Smooth muscle cell (in vitro differentiated cells): ENCODE data around the gene ZFAND2B. TPM values are rescaled to one million over a fixed set of nuclear protein-coding genes. Genes with fewer than 3 reads are reported as not detected.

ENCODE experiments used
- DNase-seq: peaks from one replicate; lab custom pipeline; 2025; ENCODE audit not compliant: unreplicated experiment; lab: John Stamatoyannopoulos, UW
- H2AFZ ChIP-seq: fragments of 200-600 bp; sonication (generic); 2 replicates; pipeline ENCODE4 v1.6.0; 2016; ENCODE audit warnings: antibody characterized with exemption, low read depth, mild to moderate bottlenecking
- H3F3A ChIP-seq: fragments of 200-600 bp; sonication (generic); 2 replicates; pipeline ENCODE4 v1.6.0; 2017; ENCODE audit warnings: antibody characterized with exemption, low read depth
- H3K27ac ChIP-seq: fragments of 200-600 bp; sonication (generic); 2 replicates; pipeline ENCODE4 v1.5.1; 2016; ENCODE audit warnings: low read depth, mild to moderate bottlenecking
- H3K27me3 ChIP-seq: fragments of 200-600 bp; sonication (generic); 2 replicates; pipeline ENCODE4 v1.6.1; 2016; ENCODE audit warnings: low read depth, mild to moderate bottlenecking
- H3K36me3 ChIP-seq: fragments of 200-600 bp; sonication (generic); 2 replicates; pipeline ENCODE4 v1.5.1; 2016; ENCODE audit warnings: low read depth
- H3K4me1 ChIP-seq: fragments of 200-600 bp; sonication (generic); 2 replicates; pipeline ENCODE4 v1.5.1; 2016; ENCODE audit warnings: low read depth
- H3K4me2 ChIP-seq: fragments of 200-600 bp; sonication (generic); 2 replicates; pipeline ENCODE4 v1.6.0; 2016; ENCODE audit warnings: mild to moderate bottlenecking
- H3K4me3 ChIP-seq: fragments of 200-600 bp; sonication (generic); 2 replicates; pipeline ENCODE4 v1.5.1; 2016; ENCODE audit warnings: mild to moderate bottlenecking
- H3K79me2 ChIP-seq: fragments of 200-600 bp; sonication (generic); 2 replicates; pipeline ENCODE4 v1.6.0; 2016; ENCODE audit warnings: low read depth, mild to moderate bottlenecking
- H3K9ac ChIP-seq: fragments of 200-600 bp; sonication (generic); 2 replicates; pipeline ENCODE4 v1.6.0; 2016; ENCODE audit warnings: low read depth
- H3K9me3 ChIP-seq: fragments of 200-600 bp; sonication (generic); replicated peaks from 2 replicates; pipeline ENCODE4 v1.5.1; 2016; ENCODE audit warnings: low read depth
- H4K20me1 ChIP-seq: fragments of 200-600 bp; sonication (generic); 2 replicates; pipeline ENCODE4 v1.6.0; 2016; ENCODE audit warnings: low read depth
- WGBS: methylation state at CpG from one replicate; pipeline ENCODE4 v1.1.7; 2016; ENCODE audit warnings: low lambda C conversion rate; 5-methylcytosine and 5-hydroxymethylcytosine counted together
- polyA plus RNA-seq: library from polyadenylated mRNA; unstranded; fragments of >200 nt; fragmentation: Nextera tagmentation; extraction: Ambion mirVana; gene quantifications from 2 replicates; pipeline ENCODE4 v1.2.1, GENCODE V29; 2016
- total RNA-seq: library from RNA; depleted of rRNA; stranded (reverse); fragments of >200 nt; gene quantifications from 2 replicates; pipeline ENCODE4 v1.2.3, GENCODE V29; 2014
- TF ChIP-seq, protein P1 (sequence below): fragments of 200-600 bp; sonication (generic); IDR thresholded peaks from 2 replicates; pipeline ENCODE4 v1.5.1; 2017; ENCODE audit warnings: borderline replicate concordance, mild to moderate bottlenecking, antibody characterized with exemption; ENCODE audit not compliant: insufficient read depth, poor library complexity, severe bottlenecking

The ZFAND2B gene
- total and polyA plus RNA-seq, 2 experiments from 2014 or later, result 19.1 to 48.3 TPM

DNA sequence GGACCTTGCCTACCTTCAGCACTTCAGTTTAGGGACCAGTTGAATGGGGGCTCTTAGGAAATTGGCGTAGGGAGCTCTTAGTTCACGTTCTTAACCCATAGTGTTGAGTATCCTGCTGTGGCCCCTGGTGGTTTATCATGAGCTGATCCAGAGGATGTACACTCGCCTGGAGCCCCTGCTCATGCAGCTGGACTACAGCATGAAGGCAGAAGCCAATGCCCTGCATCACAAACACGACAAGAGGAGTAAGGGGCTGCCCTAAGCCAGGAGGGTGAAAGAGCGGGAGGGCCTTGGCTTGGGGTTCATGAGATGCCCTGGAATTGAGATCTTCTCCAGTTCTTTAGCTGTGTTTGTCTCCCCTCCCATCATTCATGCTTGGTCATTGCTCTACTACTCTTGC is 25.6 kb upstream of the ZFAND2B start:
- Histone ChIP-seq H3K36me3 (no peaks in the 10 kb centered on the region), H3K4me3 (no peak overlapping the region), H3K9me3 (no peaks in the 10 kb centered on the region), H3K4me2 (no peak overlapping the region), H4K20me1 (peaks cover 7% of the 10 kb centered on the region), H3K27me3 (no peaks in the 10 kb centered on the region), H3F3A (no peaks in the 10 kb centered on the region), H3K9ac (no peak overlapping the region), H2AFZ (no peak overlapping the region), H3K27ac (no peak overlapping the region), H3K79me2 (peaks cover 14% of the 10 kb centered on the region), H3K4me1 (peaks cover 1% of the 10 kb centered on the region)
- TF ChIP-seq, protein P1, sequence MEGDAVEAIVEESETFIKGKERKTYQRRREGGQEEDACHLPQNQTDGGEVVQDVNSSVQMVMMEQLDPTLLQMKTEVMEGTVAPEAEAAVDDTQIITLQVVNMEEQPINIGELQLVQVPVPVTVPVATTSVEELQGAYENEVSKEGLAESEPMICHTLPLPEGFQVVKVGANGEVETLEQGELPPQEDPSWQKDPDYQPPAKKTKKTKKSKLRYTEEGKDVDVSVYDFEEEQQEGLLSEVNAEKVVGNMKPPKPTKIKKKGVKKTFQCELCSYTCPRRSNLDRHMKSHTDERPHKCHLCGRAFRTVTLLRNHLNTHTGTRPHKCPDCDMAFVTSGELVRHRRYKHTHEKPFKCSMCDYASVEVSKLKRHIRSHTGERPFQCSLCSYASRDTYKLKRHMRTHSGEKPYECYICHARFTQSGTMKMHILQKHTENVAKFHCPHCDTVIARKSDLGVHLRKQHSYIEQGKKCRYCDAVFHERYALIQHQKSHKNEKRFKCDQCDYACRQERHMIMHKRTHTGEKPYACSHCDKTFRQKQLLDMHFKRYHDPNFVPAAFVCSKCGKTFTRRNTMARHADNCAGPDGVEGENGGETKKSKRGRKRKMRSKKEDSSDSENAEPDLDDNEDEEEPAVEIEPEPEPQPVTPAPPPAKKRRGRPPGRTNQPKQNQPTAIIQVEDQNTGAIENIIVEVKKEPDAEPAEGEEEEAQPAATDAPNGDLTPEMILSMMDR, result no peak
- WGBS, result 90% methylated on average over 5 of the region's 5 CpGs
- DNase-seq, result no peak

GRCh38 chr2:219181531-219181930 is 25.1 kb upstream of the ZFAND2B start:
- 92% methylated on average over 6 of the region's 6 CpGs for WGBS
- no peaks in the 10 kb centered on the region for H3K9me3 ChIP-seq

GRCh38 chr2:219182331-219183150 is 24.0 kb upstream of the ZFAND2B start:
- WGBS, result 93% methylated on average over 8 of the region's 8 CpGs
- Histone ChIP-seq H3K9ac (no peak overlapping the region), H3K4me1 (no peaks in the 10 kb centered on the region), H3K36me3 (no peaks in the 10 kb centered on the region), H3K27me3 (no peaks in the 10 kb centered on the region), H4K20me1 (peaks cover 7% of the 10 kb centered on the region), H3F3A (no peaks in the 10 kb centered on the region), H3K9me3 (no peaks in the 10 kb centered on the region), H3K4me3 (no peak overlapping the region), H3K79me2 (peaks cover 14% of the 10 kb centered on the region), H3K4me2 (no peak overlapping the region), H2AFZ (no peak overlapping the region), H3K27ac (no peak overlapping the region)
- no peak for DNase-seq
- TF ChIP-seq, protein P1, result no peak

More at GRCh38 chr2:219181531-219181930, 25.1 kb upstream of the ZFAND2B start:
- no peak overlapping the region for H3K4me3 ChIP-seq
- peaks cover 7% of the 10 kb centered on the region for H4K20me1 ChIP-seq
- H3K4me2 ChIP-seq, result no peak overlapping the region
- no peaks in the 10 kb centered on the region for H3K4me1 ChIP-seq
- DNase-seq, result no peak
- no peaks in the 10 kb centered on the region for H3K27me3 ChIP-seq
- no peak overlapping the region for H2AFZ ChIP-seq
- H3K79me2 ChIP-seq, result peaks cover 14% of the 10 kb centered on the region
- TF ChIP-seq, protein P1, result no peak
- H3K27ac ChIP-seq, result no peak overlapping the region
- no peak overlapping the region for H3K9ac ChIP-seq
- no peaks in the 10 kb centered on the region for H3K36me3 ChIP-seq
- no peaks in the 10 kb centered on the region for H3F3A ChIP-seq
